ENCODE measurements around the gene GRIK4.

- TF ChIP-seq SPI1 (IDR thresholded peaks at IDR 0.05; ENCODE audit: borderline replicate concordance, low read depth): no peak
- no peak for TF ChIP-seq CTCF (IDR thresholded peaks at IDR 0.05; ENCODE audit: insufficient read depth, low read length)
- no peak for TF ChIP-seq POLR2AphosphoS5 (IDR thresholded peaks at IDR 0.05; ENCODE audit: low read depth)
- no peak for TF ChIP-seq REST (IDR thresholded peaks at IDR 0.05; ENCODE audit: insufficient replicate concordance, low read depth)
Measured at GRCh38 chr11:120598517-120599257, 87.1 kb downstream of the GRIK4 start.
